IMR-90 (cell line): ENCODE measurements around the gene CCDC88C. TPM values are rescaled to one million over a fixed set of nuclear protein-coding genes. Genes with fewer than 3 reads are reported as not detected.

Source experiments
- ATAC-seq: fragments of 200-7000 bp; cut with Tn5 transposase; 2 replicates; pipeline ENCODE4 v1.9.1; 2020; ENCODE audit warnings: low read depth, mild to moderate bottlenecking, moderate library complexity
- BruUV-seq: library from RNA; stranded (reverse); fragments of 400-500 nt; replicated peaks from 2 replicates; lab custom pipeline; 2021; lab: Mats Ljungman, UMichigan
- CTCF ChIA-PET: fragments of 300-600 bp; formaldehyde crosslinking; extraction: SDS; loops from one replicate; lab custom pipeline; 2021; ENCODE audit warnings: antibody characterized with exemption; lab: Yijun Ruan, JAX
- POLR2A ChIA-PET: fragments of 300-600 bp; sonication (Branson Sonifier 250); formaldehyde crosslinking; loops from one replicate; lab custom pipeline; 2022; ENCODE audit warnings: antibody characterized with exemption; ENCODE audit not compliant: unreplicated experiment; lab: Charles Lee
- DNase-seq: peaks from one replicate; pipeline ENCODE4 v3.0.0; 2013
- H2AFZ ChIP-seq: replicated peaks from 2 replicates; pipeline ENCODE3; 2013; ENCODE audit warnings: low read length, mild to moderate bottlenecking; ENCODE audit not compliant: poor library complexity
- H2AK5ac ChIP-seq: 2 replicates; pipeline ENCODE4 v1.6.1; 2013; ENCODE audit warnings: low read depth, low read length, inconsistent platforms
- H2AK9ac ChIP-seq: replicated peaks from 2 replicates; pipeline ENCODE3; 2013; ENCODE audit warnings: mild to moderate bottlenecking, low read depth, low read length, moderate library complexity; ENCODE audit not compliant: poor library complexity
- H2BK120ac ChIP-seq: 2 replicates; pipeline ENCODE4 v1.6.1; 2013; ENCODE audit warnings: low read depth, low read length, inconsistent platforms
- H2BK15ac ChIP-seq: 3 replicates; pipeline ENCODE4 v1.6.1; 2013; ENCODE audit warnings: low read depth, low read length, inconsistent platforms
- H2BK20ac ChIP-seq: 2 replicates; pipeline ENCODE4 v1.6.1; 2013; ENCODE audit warnings: low read depth, mild to moderate bottlenecking, inconsistent platforms, low read length, moderate library complexity
- H2BK5ac ChIP-seq: 2 replicates; pipeline ENCODE4 v1.6.1; 2013; ENCODE audit warnings: mild to moderate bottlenecking, low read depth, low read length, inconsistent platforms; ENCODE audit not compliant: poor library complexity, severe bottlenecking
- H3K14ac ChIP-seq: replicated peaks from 2 replicates; pipeline ENCODE4 v1.6.1; 2013; ENCODE audit warnings: low read depth, low read length, inconsistent platforms
- H3K18ac ChIP-seq: 2 replicates; pipeline ENCODE4 v1.6.1; 2013; ENCODE audit warnings: low read depth, low read length, control low read depth
- H3K23ac ChIP-seq: 2 replicates; pipeline ENCODE4 v1.6.1; 2013; ENCODE audit warnings: low read depth, low read length, inconsistent platforms
- H3K27ac ChIP-seq: 2 replicates; pipeline ENCODE4 v1.5.1; 2013; ENCODE audit warnings: mild to moderate bottlenecking, control low read depth, low read length; ENCODE audit not compliant: insufficient read depth
- H3K27me3 ChIP-seq: 2 replicates; pipeline ENCODE4 v1.6.1; 2013; ENCODE audit warnings: low read length; ENCODE audit not compliant: control insufficient read depth, insufficient read depth
- H3K36me3 ChIP-seq: 2 replicates; pipeline ENCODE4 v1.6.1; 2013; ENCODE audit warnings: low read length, mixed read lengths; ENCODE audit not compliant: control insufficient read depth, insufficient read depth
- H3K4ac ChIP-seq: 2 replicates; pipeline ENCODE4 v1.6.1; 2013; ENCODE audit warnings: low read depth, low read length, inconsistent platforms
- H3K4me1 ChIP-seq: 2 replicates; pipeline ENCODE4 v1.6.1; 2013; ENCODE audit warnings: low read length, mixed read lengths; ENCODE audit not compliant: control insufficient read depth, insufficient read depth
- H3K4me2 ChIP-seq: 2 replicates; pipeline ENCODE4 v1.6.1; 2013; ENCODE audit warnings: low read depth, mild to moderate bottlenecking, control low read depth, low read length, moderate library complexity
- H3K4me3 ChIP-seq: 2 replicates; pipeline ENCODE4 v1.5.1; 2013; ENCODE audit warnings: low read depth, mild to moderate bottlenecking, control low read depth, low read length, moderate library complexity; ENCODE audit not compliant: insufficient read depth
- H3K56ac ChIP-seq: 2 replicates; pipeline ENCODE4 v1.6.1; 2013; ENCODE audit warnings: low read length, inconsistent platforms; ENCODE audit not compliant: insufficient read depth; ENCODE audit errors: extremely low read depth
- H3K79me1 ChIP-seq, 2 experiments: 2 replicates each; pipeline ENCODE4 v1.6.1; 2013; ENCODE audit warnings: low read length in 2 of 2, inconsistent platforms in 1 of 2, low read depth in 1 of 2
- H3K9ac ChIP-seq: 2 replicates; pipeline ENCODE4 v1.6.1; 2013; ENCODE audit warnings: low read depth, low read length, control low read depth
- H3K9me1 ChIP-seq: 2 replicates; pipeline ENCODE4 v1.6.1; 2013; ENCODE audit warnings: low read length, inconsistent platforms; ENCODE audit not compliant: insufficient read depth
- H3K9me3 ChIP-seq: 2 replicates; pipeline ENCODE4 v1.6.1; 2013; ENCODE audit warnings: low read length; ENCODE audit not compliant: control insufficient read depth, insufficient read depth
- H4K20me1 ChIP-seq: 2 replicates; pipeline ENCODE4 v1.6.1; 2013; ENCODE audit warnings: low read length, inconsistent platforms; ENCODE audit not compliant: insufficient read depth
- H4K5ac ChIP-seq: 2 replicates; pipeline ENCODE4 v1.6.1; 2013; ENCODE audit warnings: mild to moderate bottlenecking, low read depth, low read length, control low read depth
- H4K8ac ChIP-seq, 2 experiments: 2 replicates each; pipeline ENCODE4 v1.6.1; 2013; ENCODE audit warnings: low read depth in 2 of 2, low read length in 2 of 2, control low read depth in 1 of 2, inconsistent platforms in 1 of 2
- H4K91ac ChIP-seq: 2 replicates; pipeline ENCODE4 v1.6.1; 2013; ENCODE audit warnings: low read depth, low read length, inconsistent platforms; ENCODE audit not compliant: insufficient read depth
- BHLHE40 ChIP-seq: fragments of 150-350 bp; IDR thresholded peaks from 2 replicates; pipeline ENCODE4 v1.6.1; 2016; ENCODE audit warnings: mild to moderate bottlenecking, low read depth, low read length
- ELK1 ChIP-seq: fragments of 150-350 bp; IDR thresholded peaks from 2 replicates; pipeline ENCODE4 v1.6.1; 2016; ENCODE audit warnings: low read depth, mild to moderate bottlenecking, low read length, moderate library complexity, borderline replicate concordance
- MXI1 ChIP-seq: IDR thresholded peaks from 2 replicates; pipeline ENCODE4 v1.6.1; 2012; ENCODE audit warnings: low read depth, mild to moderate bottlenecking, low read length, moderate library complexity, borderline replicate concordance
- NFE2L2 ChIP-seq: fragments of 150-350 bp; IDR thresholded peaks from 2 replicates; pipeline ENCODE4 v1.6.1; 2016; ENCODE audit warnings: low read depth, mild to moderate bottlenecking, low read length
- POLR2A ChIP-seq: IDR thresholded peaks from 2 replicates; pipeline ENCODE4 v1.6.1; 2012; ENCODE audit warnings: mild to moderate bottlenecking, low read depth, low read length
- RAD21 ChIP-seq: IDR thresholded peaks from 2 replicates; pipeline ENCODE4 v1.6.1; 2012; ENCODE audit warnings: low read length, improper control_type of control experiment
- RCOR1 ChIP-seq: IDR thresholded peaks from 2 replicates; pipeline ENCODE4 v1.6.1; 2012; ENCODE audit warnings: mild to moderate bottlenecking, low read length, improper control_type of control experiment; ENCODE audit not compliant: insufficient replicate concordance
- WGBS, 2 experiments: methylation state at CpG; one replicate each; pipeline versions ENCODE4 v1.1.5 to v1.1.7; 2013; ENCODE audit warnings: missing lambda C conversion rate in 2 of 2; ENCODE audit not compliant: insufficient read length in 1 of 2; ENCODE audit errors: extremely low coverage in 2 of 2; 5-methylcytosine and 5-hydroxymethylcytosine counted together
- dilution Hi-C: fragments of 300-500 bp; cut with HindIII; formaldehyde crosslinking; loops from one replicate; pipeline ENCODE4 v1.14.3; 2018; ENCODE audit warnings: low sequenced_read_pairs; ENCODE audit not compliant: unreplicated experiment
- in situ Hi-C: fragments of 300-500 bp; cut with MboI; formaldehyde crosslinking; loops from 3 replicates; pipeline ENCODE4 v1.14.3; 2019; ENCODE audit warnings: low sequenced_read_pairs, inconsistent platforms, mixed read lengths
- intact Hi-C: fragments of 100-400 bp; cut with micrococcal nuclease; formaldehyde crosslinking; loops from 2 replicates; pipeline ENCODE4 v1.10.0; 2022
- polyA plus RNA-seq, 3 experiments: library from polyadenylated mRNA; depleted of rRNA; stranded (reverse); fragments of >200 nt; gene quantifications; 2 replicates each; pipeline ENCODE4 v1.2.3, GENCODE V29; 2012; ENCODE audit warnings: low replicate concordance in 1 of 3
- total RNA-seq: library from RNA; depleted of rRNA; stranded (reverse); fragments of >200 nt; gene quantifications from 2 replicates; pipeline ENCODE4 v1.2.3, GENCODE V29; 2012
- TF ChIP-seq, protein P1 (sequence below): conservative IDR thresholded peaks from 2 replicates; pipeline ENCODE4 v1.5.1; 2012; ENCODE audit warnings: mild to moderate bottlenecking, low read depth, low read length, improper control_type of control experiment

The CCDC88C gene
- total and polyA plus RNA-seq, 2 of the 4 experiments (the other 2 are of a cell fraction): 0.17 to 0.18 TPM

DNA sequence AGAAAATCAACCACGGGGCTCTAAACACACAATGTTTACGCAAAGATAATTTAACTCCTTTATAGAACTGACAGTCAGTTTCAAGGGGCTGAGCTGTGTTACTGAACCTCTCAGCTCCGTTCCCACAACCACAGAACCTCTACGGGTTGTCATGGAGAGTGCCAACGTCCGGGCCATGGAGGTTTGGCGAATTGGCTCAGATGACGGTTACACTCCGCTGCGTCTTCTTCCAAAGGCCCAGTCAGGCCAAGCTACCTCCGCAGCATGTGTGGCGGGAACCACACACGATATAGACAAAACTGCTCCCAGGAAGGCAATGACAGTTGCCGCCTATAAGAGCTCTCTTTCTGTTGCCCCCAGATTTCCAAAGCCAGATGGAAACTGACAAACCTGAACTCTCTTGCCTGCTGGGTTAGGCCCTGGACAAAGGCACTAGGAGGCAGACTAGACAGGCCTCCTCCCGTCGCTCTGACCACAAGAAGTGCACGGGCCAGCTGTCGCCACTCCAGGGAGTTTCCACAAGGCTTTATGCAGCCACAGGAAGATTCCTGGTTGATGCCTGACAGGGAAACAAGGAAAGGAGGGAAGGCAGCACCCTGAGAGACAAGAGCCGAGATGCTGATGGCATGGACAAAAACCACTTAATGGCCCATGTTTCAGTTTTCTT, 30.3 kb downstream of the CCDC88C start:
- Histone ChIP-seq H2BK120ac (no peak overlapping the region), H3K9me3 (no peaks in the 10 kb centered on the region), H3K56ac (no peak overlapping the region), H3K27me3 (peaks cover 6% of the 10 kb centered on the region; the same call in 1 of the 2 replicates), H2BK20ac (no peak overlapping the region), H2AFZ (no peak overlapping the region), H3K4me1 (peaks cover 2% of the 10 kb centered on the region; the same call in 1 of the 2 replicates), H4K5ac (no peak overlapping the region), H3K36me3 (no peaks in the 10 kb centered on the region), H3K27ac (no peak overlapping the region), H2AK9ac (no peak overlapping the region), H3K14ac (no peak overlapping the region), H3K4me3 (no peak overlapping the region), H3K4me2 (no peak overlapping the region), H4K8ac (no peak overlapping the region), H2BK5ac (no peak overlapping the region), H3K4ac (no peak overlapping the region), H4K20me1 (no peaks in the 10 kb centered on the region), H3K79me1 (no peaks in the 10 kb centered on the region), H3K9me1 (no peaks in the 10 kb centered on the region), H3K23ac (no peak overlapping the region), H3K18ac (no peak overlapping the region), H2BK15ac (no peak overlapping the region), H2AK5ac (no peak overlapping the region), H3K9ac (no peak overlapping the region), H4K91ac (no peak overlapping the region)
- DNase-seq (peak; percentile 40), ATAC-seq (no peak)
- in situ Hi-C loops: no loop called here
- intact Hi-C loops: no loop called here
- dilution Hi-C loops: no loop called here
- ChIA-PET CTCF (interaction anchor here (1.7 kb wide), 1 partner anchor 11 kb away, joined by 5 read pairs; no protein-coding TSS in a partner anchor), POLR2A (no interaction called here)
- BruUV-seq: no TSS peak
- TF ChIP-seq BHLHE40: no peak
- no peak for TF ChIP-seq MXI1
- no peak for TF ChIP-seq POLR2A
- no peak for TF ChIP-seq ELK1
- no peak for TF ChIP-seq RAD21
- TF ChIP-seq RCOR1: no peak
- no peak for TF ChIP-seq NFE2L2
- TF ChIP-seq, protein P1, sequence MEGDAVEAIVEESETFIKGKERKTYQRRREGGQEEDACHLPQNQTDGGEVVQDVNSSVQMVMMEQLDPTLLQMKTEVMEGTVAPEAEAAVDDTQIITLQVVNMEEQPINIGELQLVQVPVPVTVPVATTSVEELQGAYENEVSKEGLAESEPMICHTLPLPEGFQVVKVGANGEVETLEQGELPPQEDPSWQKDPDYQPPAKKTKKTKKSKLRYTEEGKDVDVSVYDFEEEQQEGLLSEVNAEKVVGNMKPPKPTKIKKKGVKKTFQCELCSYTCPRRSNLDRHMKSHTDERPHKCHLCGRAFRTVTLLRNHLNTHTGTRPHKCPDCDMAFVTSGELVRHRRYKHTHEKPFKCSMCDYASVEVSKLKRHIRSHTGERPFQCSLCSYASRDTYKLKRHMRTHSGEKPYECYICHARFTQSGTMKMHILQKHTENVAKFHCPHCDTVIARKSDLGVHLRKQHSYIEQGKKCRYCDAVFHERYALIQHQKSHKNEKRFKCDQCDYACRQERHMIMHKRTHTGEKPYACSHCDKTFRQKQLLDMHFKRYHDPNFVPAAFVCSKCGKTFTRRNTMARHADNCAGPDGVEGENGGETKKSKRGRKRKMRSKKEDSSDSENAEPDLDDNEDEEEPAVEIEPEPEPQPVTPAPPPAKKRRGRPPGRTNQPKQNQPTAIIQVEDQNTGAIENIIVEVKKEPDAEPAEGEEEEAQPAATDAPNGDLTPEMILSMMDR: no peak
- WGBS, 2 experiments: 39% methylated on average over 7 of the region's 19 CpGs; no CpG with 5 or more reads in 1 of the 2 experiments
